ENCODE data around the gene SOX6.

GRCh38 chr11:16037179-16037578 is 319.2 kb downstream of the SOX6 start:
- TF ChIP-seq CTCF (conservative IDR thresholded peaks at IDR 0.05 in 1 of 2, IDR thresholded peaks at IDR 0.05 in 1 of 2; ENCODE audit: low read depth in 1 of 2, low read length in 2 of 2) (no peak), EZH2 (IDR thresholded peaks at IDR 0.05; ENCODE audit: low read length, missing control alignments) (no peak)

All from fibroblast of lung (primary cell).